Transverse colon (tissue), 4 donors: ENCODE results near the gene NLGN2. TPM values are rescaled to one million over a fixed set of nuclear protein-coding genes. Genes with fewer than 3 reads are reported as not detected.

Experiments used
- DNase-seq: peaks from one replicate; pipeline ENCODE4 v3.0.0-alpha.2; 2019
- H3K27ac ChIP-seq, 4 donors: fragments of 200-600 bp; sonication (generic); 2 replicates each; pipeline ENCODE4 v1.5.1; 2016 to 2018; ENCODE audit warnings: inconsistent platforms in 4 of 4
- H3K27me3 ChIP-seq: fragments of 200-600 bp; sonication (generic); 2 replicates; pipeline ENCODE4 v1.5.1; 2017; ENCODE audit warnings: inconsistent platforms
- H3K36me3 ChIP-seq, 4 donors: fragments of 200-600 bp; sonication (generic); 2 replicates each; pipeline ENCODE4 v1.5.1; 2017 to 2019; ENCODE audit warnings: inconsistent platforms in 4 of 4
- H3K4me1 ChIP-seq, 4 donors: fragments of 200-600 bp; sonication (generic); 2 replicates each; pipeline ENCODE4 v1.5.1; 2017 to 2020; ENCODE audit warnings: inconsistent platforms in 4 of 4
- H3K4me3 ChIP-seq, 4 donors: fragments of 200-600 bp; sonication (generic); 1 replicate in 1 of 4; 2 replicates in 3 of 4; pipeline versions ENCODE4 v1.5.1 to v1.6.1; 2017 to 2019; ENCODE audit warnings: inconsistent platforms in 4 of 4
- H3K9me3 ChIP-seq, 2 donors: fragments of 200-600 bp; sonication (generic); 2 replicates each; pipeline ENCODE4 v1.5.1; 2017 to 2019; ENCODE audit warnings: inconsistent platforms in 2 of 2
- EP300 ChIP-seq: sonication (generic); formaldehyde crosslinking; IDR thresholded peaks from one replicate; pipeline ENCODE4 v1.6.1; 2017; ENCODE audit warnings: antibody characterized with exemption, low read depth
- POLR2A ChIP-seq: fragments of 450-650 bp; IDR thresholded peaks from one replicate; pipeline ENCODE4 v1.6.1; 2016; ENCODE audit warnings: antibody characterized with exemption, mild to moderate bottlenecking, moderate library complexity
- POLR2AphosphoS5 ChIP-seq, 3 donors: sonication (generic); formaldehyde crosslinking; IDR thresholded peaks; one replicate each; pipeline ENCODE4 v1.6.1; 2016; ENCODE audit warnings: antibody characterized with exemption in 3 of 3
- WGBS, 2 donors: methylation state at CpG; one replicate each; pipeline ENCODE4 v1.1.5; 2018; ENCODE audit warnings: low coverage in 1 of 2; 5-methylcytosine and 5-hydroxymethylcytosine counted together
- in situ Hi-C, 4 donors: fragments of 200-750 bp; cut with MboI; loops; one replicate each; pipeline versions ENCODE4 v1.15.0 to v1.15.1; 2017; ENCODE audit warnings: low sequenced_read_pairs in 3 of 4, low pct_ligation_motif_present in 1 of 4, low pct_unique_long_range_greater_than_20kb in 1 of 4
- intact Hi-C: fragments of 100-400 bp; cut with DNase I; formaldehyde crosslinking; loops from one replicate; pipeline ENCODE4 v1.15.1; 2023; ENCODE audit warnings: low total_unique reads
- total RNA-seq, 4 donors: library from RNA; depleted of rRNA; stranded (reverse); fragments of >200 nt; gene quantifications; one replicate each; pipeline ENCODE4 v1.1.0, GENCODE V29; 2016
- TF ChIP-seq, protein P1 (sequence below), 5 experiments: fragments of 200-600 bp in 3 of 5; fragments of 450-650 bp in 2 of 5; sonication (generic) in 3 of 5; IDR thresholded peaks; 1 replicate in 2 of 5; 2 replicates in 3 of 5; pipeline ENCODE4 v1.5.1; 2016 to 2017; ENCODE audit warnings: antibody characterized with exemption in 5 of 5, inconsistent platforms in 3 of 5, mild to moderate bottlenecking in 2 of 5, moderate library complexity in 1 of 5

NLGN2 gene
- total RNA-seq, 4 donors from 2014 or later: 2.2 to 12.3 (median 3.9) TPM

GRCh38 chr17:7408863-7409262 is 1.2 kb downstream of the NLGN2 start:
- Histone ChIP-seq H3K36me3 (no peaks in the 10 kb centered on the region), H3K9me3 (no peaks in the 10 kb centered on the region), H3K4me1 (peaks cover 0 to 16% (median 11%) of the 10 kb centered on the region in 4 donors), H3K4me3 (no peak overlapping the region), H3K27ac (no peak overlapping the region), H3K27me3 (peaks cover 17% of the 10 kb centered on the region)
- no peak for TF ChIP-seq EP300
- TF ChIP-seq, protein P1, sequence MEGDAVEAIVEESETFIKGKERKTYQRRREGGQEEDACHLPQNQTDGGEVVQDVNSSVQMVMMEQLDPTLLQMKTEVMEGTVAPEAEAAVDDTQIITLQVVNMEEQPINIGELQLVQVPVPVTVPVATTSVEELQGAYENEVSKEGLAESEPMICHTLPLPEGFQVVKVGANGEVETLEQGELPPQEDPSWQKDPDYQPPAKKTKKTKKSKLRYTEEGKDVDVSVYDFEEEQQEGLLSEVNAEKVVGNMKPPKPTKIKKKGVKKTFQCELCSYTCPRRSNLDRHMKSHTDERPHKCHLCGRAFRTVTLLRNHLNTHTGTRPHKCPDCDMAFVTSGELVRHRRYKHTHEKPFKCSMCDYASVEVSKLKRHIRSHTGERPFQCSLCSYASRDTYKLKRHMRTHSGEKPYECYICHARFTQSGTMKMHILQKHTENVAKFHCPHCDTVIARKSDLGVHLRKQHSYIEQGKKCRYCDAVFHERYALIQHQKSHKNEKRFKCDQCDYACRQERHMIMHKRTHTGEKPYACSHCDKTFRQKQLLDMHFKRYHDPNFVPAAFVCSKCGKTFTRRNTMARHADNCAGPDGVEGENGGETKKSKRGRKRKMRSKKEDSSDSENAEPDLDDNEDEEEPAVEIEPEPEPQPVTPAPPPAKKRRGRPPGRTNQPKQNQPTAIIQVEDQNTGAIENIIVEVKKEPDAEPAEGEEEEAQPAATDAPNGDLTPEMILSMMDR (IDR thresholded peaks at IDR 0.05): no peak
- TF ChIP-seq POLR2A: no peak
- no peak for TF ChIP-seq POLR2AphosphoS5 (IDR thresholded peaks at IDR 0.05)
- 77% methylated on average over 6 of the region's 6 CpGs; no CpG with 5 or more reads in 1 of the 2 donors for WGBS, 2 donors
- intact Hi-C loops (no loop called here), in situ Hi-C loops (no loop called here)
- DNase-seq: no peak

GRCh38 chr17:7409716-7410115 is 2.1 kb downstream of the NLGN2 start:
- Histone ChIP-seq H3K9me3 (no peaks in the 10 kb centered on the region), H3K4me1 (peaks cover 0 to 16% (median 11%) of the 10 kb centered on the region in 4 donors), H3K27me3 (peaks cover 17% of the 10 kb centered on the region), H3K4me3 (no peak overlapping the region), H3K27ac (no peak overlapping the region), H3K36me3 (no peaks in the 10 kb centered on the region)
- intact Hi-C loops: no loop called here
- DNase-seq: no peak
- 87 to 93% methylated on average over 4 to 6 of the region's 6 CpGs for WGBS, 2 donors
- no peak for TF ChIP-seq POLR2AphosphoS5 (IDR thresholded peaks at IDR 0.05)
- TF ChIP-seq, protein P1 (IDR thresholded peaks at IDR 0.05): no peak
- no peak for TF ChIP-seq EP300
- TF ChIP-seq POLR2A: no peak
- in situ Hi-C loops: no loop called here

DNA sequence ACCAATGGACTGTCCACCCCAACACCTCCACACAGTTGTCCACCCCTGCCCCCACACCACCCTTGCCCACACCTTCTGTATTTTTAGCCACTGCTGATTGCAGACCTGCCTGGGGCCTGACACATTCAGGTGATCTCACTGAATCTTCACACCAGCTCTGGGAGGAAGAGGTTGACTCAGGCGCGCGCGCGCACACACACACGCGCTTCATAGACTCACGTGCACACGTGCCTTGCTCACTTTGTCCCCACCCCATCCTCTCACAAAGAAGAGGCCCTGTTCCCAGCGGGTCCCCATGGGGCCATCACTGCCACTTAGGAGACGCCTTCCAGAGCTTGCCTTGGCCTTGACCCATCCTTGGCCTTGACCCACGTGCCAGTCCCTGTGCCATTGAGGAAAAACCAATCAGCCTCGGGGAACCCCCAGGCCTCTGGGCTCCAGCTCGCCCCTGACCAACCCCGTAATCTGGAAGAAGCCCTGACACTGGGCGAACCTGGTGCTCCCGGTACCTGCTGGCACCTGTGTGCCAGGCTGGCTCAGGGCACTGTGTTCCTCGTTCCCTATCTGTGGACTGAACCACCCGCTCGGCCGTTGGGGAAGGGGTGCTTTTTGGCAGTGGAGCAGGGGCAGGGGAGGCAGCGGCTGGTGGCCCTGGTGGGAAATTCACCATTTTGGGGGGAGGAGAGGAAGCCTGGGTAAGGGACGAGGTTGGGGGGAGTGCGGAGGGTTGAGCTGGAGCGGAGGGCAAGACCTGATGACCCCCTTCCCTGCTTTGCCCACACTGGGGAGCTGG is 3.2 kb downstream of the NLGN2 start:
- H3K36me3 ChIP-seq: no peaks in the 10 kb centered on the region
- no peaks in the 10 kb centered on the region for H3K9me3 ChIP-seq
- WGBS, 2 donors: 82% methylated on average over 24 of the region's 25 CpGs; no CpG with 5 or more reads in 1 of the 2 donors
- no peak overlapping the region for H3K4me3 ChIP-seq
- no peak for TF ChIP-seq POLR2A
- TF ChIP-seq, protein P1 (IDR thresholded peaks at IDR 0.05): no peak
- no peak for TF ChIP-seq POLR2AphosphoS5 (IDR thresholded peaks at IDR 0.05)
- no peak for TF ChIP-seq EP300
- no peak overlapping the region for H3K27ac ChIP-seq
- peaks cover 6% of the 10 kb centered on the region for H3K27me3 ChIP-seq
- in situ Hi-C loops: no loop called here
- intact Hi-C loops: no loop called here
- peaks cover 0 to 5% (median 2%) of the 10 kb centered on the region in 4 donors for H3K4me1 ChIP-seq
- DNase-seq: no peak

- in situ Hi-C loops (no loop called here), intact Hi-C loops (no loop called here)
- Histone ChIP-seq H3K4me3 (no peak overlapping the region), H3K27ac (no peak overlapping the region), H3K9me3 (no peaks in the 10 kb centered on the region), H3K27me3 (peaks cover under 1% of the 10 kb centered on the region), H3K36me3 (no peaks in the 10 kb centered on the region), H3K4me1 (peaks cover 0 to 4% (median 0%) of the 10 kb centered on the region in 4 donors)
- DNase-seq: no peak
- TF ChIP-seq, protein P1 (IDR thresholded peaks at IDR 0.05): no peak
- TF ChIP-seq POLR2A: no peak
- no peak for TF ChIP-seq POLR2AphosphoS5 (IDR thresholded peaks at IDR 0.05)
- TF ChIP-seq EP300: no peak
- WGBS, 2 donors: 92% methylated on average over 8 of the region's 8 CpGs; no CpG with 5 or more reads in 1 of the 2 donors
These were observed 3.7 kb downstream of the NLGN2 start for GRCh38 chr17:7411427-7411750.
